Astrocyte (in vitro differentiated cells and primary cell): ENCODE measurements around the gene HSPA1A. TPM values are rescaled to one million over a fixed set of nuclear protein-coding genes. Genes with fewer than 3 reads are reported as not detected.
"Not testable (repeated sequence)": the region's sequence is repeated elsewhere in the genome, so short reads cannot be mapped to it uniquely, and the experiment has no call there.

Experiments used
- DNase-seq: peaks from one replicate; pipeline ENCODE4 v3.0.0-alpha.2; 2010; ENCODE audit warnings: low read depth
- FAIRE-seq: peaks from 2 replicates; lab custom pipeline; 2011; peaks lifted over from hg19 to GRCh38; lab: Jason Lieb, UNC
- H2AFZ ChIP-seq: 2 replicates; pipeline ENCODE4 v1.6.0; 2012; ENCODE audit warnings: low read depth, low read length, inconsistent platforms
- H3K27ac ChIP-seq: 2 replicates; pipeline ENCODE4 v1.5.1; 2011; ENCODE audit warnings: low read depth, low read length, inconsistent platforms
- H3K27me3 ChIP-seq: 2 replicates; pipeline ENCODE4 v1.6.0; 2011; ENCODE audit warnings: low read length, inconsistent platforms; ENCODE audit not compliant: insufficient read depth
- H3K36me3 ChIP-seq: 2 replicates; pipeline ENCODE4 v1.5.1; 2011; ENCODE audit warnings: low read length, inconsistent platforms; ENCODE audit not compliant: insufficient read depth
- H3K4me1 ChIP-seq: 2 replicates; pipeline ENCODE4 v1.5.1; 2011; ENCODE audit warnings: low read length, inconsistent platforms; ENCODE audit not compliant: insufficient read depth
- H3K4me2 ChIP-seq: 2 replicates; pipeline ENCODE4 v1.6.0; 2012; ENCODE audit warnings: low read length, inconsistent platforms
- H3K4me3 ChIP-seq: 2 replicates; pipeline ENCODE4 v1.5.1; 2011; ENCODE audit warnings: low read depth, mild to moderate bottlenecking, low read length, inconsistent platforms; ENCODE audit not compliant: insufficient read depth
- H3K79me2 ChIP-seq: 2 replicates; pipeline ENCODE4 v1.6.0; 2012; ENCODE audit warnings: mild to moderate bottlenecking, low read length, inconsistent platforms; ENCODE audit not compliant: insufficient read depth
- H3K9ac ChIP-seq: 2 replicates; pipeline ENCODE4 v1.6.0; 2012; ENCODE audit warnings: mild to moderate bottlenecking, low read length, inconsistent platforms
- H3K9me3 ChIP-seq: 2 replicates; pipeline ENCODE4 v1.5.1; 2012; ENCODE audit warnings: low read depth, mild to moderate bottlenecking, low read length, inconsistent platforms; ENCODE audit not compliant: insufficient read depth
- H4K20me1 ChIP-seq: 2 replicates; pipeline ENCODE4 v1.6.0; 2012; ENCODE audit warnings: low read length, inconsistent platforms; ENCODE audit not compliant: insufficient read depth
- H3K27ac Mint-ChIP-seq: one replicate; pipeline ENCODE4 v1.8.0; 2021; ENCODE audit warnings: mild to moderate bottlenecking, mixed read lengths; ENCODE audit not compliant: unreplicated experiment
- H3K27me3 Mint-ChIP-seq: one replicate; pipeline ENCODE4 v1.8.0; 2021; ENCODE audit warnings: low read depth, mixed read lengths; ENCODE audit not compliant: unreplicated experiment
- H3K36me3 Mint-ChIP-seq: one replicate; pipeline ENCODE4 v1.8.0; 2021; ENCODE audit warnings: low read depth, mixed read lengths; ENCODE audit not compliant: unreplicated experiment
- H3K4me1 Mint-ChIP-seq: one replicate; pipeline ENCODE4 v1.8.0; 2021; ENCODE audit warnings: low read depth, mixed read lengths; ENCODE audit not compliant: unreplicated experiment
- H3K4me3 Mint-ChIP-seq: one replicate; pipeline ENCODE4 v1.8.0; 2021; ENCODE audit warnings: mild to moderate bottlenecking, moderate library complexity, mixed read lengths; ENCODE audit not compliant: unreplicated experiment
- H3K9me3 Mint-ChIP-seq: one replicate; pipeline ENCODE4 v1.8.0; 2021; ENCODE audit warnings: mild to moderate bottlenecking, mixed read lengths; ENCODE audit not compliant: unreplicated experiment
- EZH2 ChIP-seq: IDR thresholded peaks from 2 replicates; pipeline ENCODE4 v1.6.1; 2012; ENCODE audit warnings: mild to moderate bottlenecking, low read length, inconsistent platforms; ENCODE audit not compliant: insufficient read depth
- total RNA-seq: library from RNA; stranded (reverse); gene quantifications from 2 replicates; pipeline ENCODE4 v1.2.1, GENCODE V29; 2021
- TF ChIP-seq, protein P1 (sequence below): IDR thresholded peaks from 2 replicates; pipeline ENCODE4 v1.5.1; 2011; ENCODE audit warnings: low read depth, mild to moderate bottlenecking, inconsistent platforms, low read length, moderate library complexity; ENCODE audit not compliant: insufficient read depth

Gene HSPA1A
- total RNA-seq, 1 donor from 2014 or later = 52.7 TPM

- H3K9me3 ChIP-seq = no peaks in the 10 kb centered on the region
- peaks cover 16% of the 10 kb centered on the region for H4K20me1 ChIP-seq
- peaks cover 2% of the 10 kb centered on the region for H3K9me3 Mint-ChIP-seq
- H3K27me3 ChIP-seq = no peaks in the 10 kb centered on the region
- peaks cover 3% of the 10 kb centered on the region for H3K36me3 Mint-ChIP-seq
- H3K9ac ChIP-seq = no peak overlapping the region
- H3K4me1 Mint-ChIP-seq = peaks cover 12% of the 10 kb centered on the region
- no peak overlapping the region for H2AFZ ChIP-seq
- DNase-seq (no peak), FAIRE-seq (no peak)
- TF ChIP-seq EZH2 = no peak
- TF ChIP-seq, protein P1, sequence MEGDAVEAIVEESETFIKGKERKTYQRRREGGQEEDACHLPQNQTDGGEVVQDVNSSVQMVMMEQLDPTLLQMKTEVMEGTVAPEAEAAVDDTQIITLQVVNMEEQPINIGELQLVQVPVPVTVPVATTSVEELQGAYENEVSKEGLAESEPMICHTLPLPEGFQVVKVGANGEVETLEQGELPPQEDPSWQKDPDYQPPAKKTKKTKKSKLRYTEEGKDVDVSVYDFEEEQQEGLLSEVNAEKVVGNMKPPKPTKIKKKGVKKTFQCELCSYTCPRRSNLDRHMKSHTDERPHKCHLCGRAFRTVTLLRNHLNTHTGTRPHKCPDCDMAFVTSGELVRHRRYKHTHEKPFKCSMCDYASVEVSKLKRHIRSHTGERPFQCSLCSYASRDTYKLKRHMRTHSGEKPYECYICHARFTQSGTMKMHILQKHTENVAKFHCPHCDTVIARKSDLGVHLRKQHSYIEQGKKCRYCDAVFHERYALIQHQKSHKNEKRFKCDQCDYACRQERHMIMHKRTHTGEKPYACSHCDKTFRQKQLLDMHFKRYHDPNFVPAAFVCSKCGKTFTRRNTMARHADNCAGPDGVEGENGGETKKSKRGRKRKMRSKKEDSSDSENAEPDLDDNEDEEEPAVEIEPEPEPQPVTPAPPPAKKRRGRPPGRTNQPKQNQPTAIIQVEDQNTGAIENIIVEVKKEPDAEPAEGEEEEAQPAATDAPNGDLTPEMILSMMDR = no peak
- peaks cover 19% of the 10 kb centered on the region for H3K79me2 ChIP-seq
- no peaks in the 10 kb centered on the region for H3K27me3 Mint-ChIP-seq
- no peak overlapping the region for H3K4me2 ChIP-seq
- no peak overlapping the region for H3K27ac ChIP-seq
- no peak overlapping the region for H3K27ac Mint-ChIP-seq
- H3K4me3 ChIP-seq = no peak overlapping the region
- H3K4me3 Mint-ChIP-seq = peak overlapping the region; percentile 31
- peaks cover 13% of the 10 kb centered on the region for H3K4me1 ChIP-seq
- no peaks in the 10 kb centered on the region for H3K36me3 ChIP-seq
These were observed 4.5 kb downstream of the HSPA1A start for GRCh38 chr6:31819871-31820299.

DNA sequence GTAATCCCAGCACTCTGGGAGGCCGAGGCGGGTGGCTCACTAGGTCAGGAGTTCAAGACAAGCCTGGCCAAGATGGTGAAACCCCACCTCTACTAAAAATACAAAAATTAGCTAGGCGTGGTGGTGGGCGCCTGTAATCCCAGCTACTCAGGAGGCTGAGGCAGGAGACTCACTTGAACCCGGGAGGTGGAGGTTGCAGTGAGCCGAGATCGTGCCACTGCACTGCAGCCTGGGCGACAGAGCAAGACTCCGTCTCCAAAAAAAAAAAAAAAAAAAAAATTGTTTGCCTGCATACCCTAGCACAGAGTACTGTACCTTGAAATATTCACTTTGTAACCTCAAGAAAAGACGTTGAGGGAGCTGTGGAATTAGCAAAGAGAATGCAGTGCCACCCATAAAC, 5.1 kb downstream of the HSPA1A start:
- Histone ChIP-seq H4K20me1 (peaks cover 16% of the 10 kb centered on the region), H3K4me1 (peaks cover 13% of the 10 kb centered on the region), H3K79me2 (peaks cover 19% of the 10 kb centered on the region)
- H2AFZ ChIP-seq, H3K27ac ChIP-seq, H3K9me3 ChIP-seq, H3K27me3 ChIP-seq, H3K4me3 ChIP-seq, H3K4me2 ChIP-seq, DNase-seq, H3K27me3 Mint-ChIP-seq, H3K27ac Mint-ChIP-seq, H3K36me3 Mint-ChIP-seq, H3K36me3 ChIP-seq, H3K9ac ChIP-seq, FAIRE-seq, H3K9me3 Mint-ChIP-seq: not testable (repeated sequence)
- H3K4me1 Mint-ChIP-seq = peaks cover 16% of the 10 kb centered on the region
- peak overlapping the region; percentile 94 for H3K4me3 Mint-ChIP-seq

DNA sequence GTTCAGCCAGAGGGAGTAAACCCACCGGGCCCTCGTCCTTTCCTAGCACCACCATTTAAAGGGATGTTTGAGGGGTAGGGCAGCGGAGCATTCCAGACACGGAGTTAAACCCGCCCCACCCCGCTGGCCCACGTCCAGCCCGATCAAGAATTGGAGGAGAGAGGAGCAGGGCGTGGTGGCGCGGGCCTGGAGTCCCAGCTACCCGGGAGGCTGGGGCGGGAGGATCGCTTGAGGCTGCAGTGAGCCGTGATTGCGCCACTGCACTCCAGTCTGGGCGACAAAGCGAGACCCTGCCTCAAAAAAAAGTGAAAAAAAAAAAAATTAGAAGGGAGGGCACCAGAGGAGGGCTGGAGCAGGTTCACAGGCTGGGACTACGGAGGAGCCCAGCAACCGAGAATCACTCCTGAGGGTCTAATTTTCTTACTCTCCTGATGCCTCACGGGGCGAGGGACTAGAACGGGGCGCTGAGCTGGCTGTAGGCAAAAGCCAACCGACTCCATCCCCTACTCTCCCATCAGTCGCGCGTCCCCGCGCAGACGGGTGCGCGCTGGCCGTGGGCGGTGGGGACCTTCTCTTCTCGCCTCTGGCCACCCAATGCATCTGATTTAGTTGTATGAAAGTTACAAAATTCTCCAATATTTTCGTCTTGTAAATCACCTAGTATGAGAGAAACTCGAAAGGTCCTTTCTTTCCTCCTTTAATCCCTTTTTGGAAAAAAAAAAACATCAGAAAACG, 6.1 kb downstream of the HSPA1A start:
- Mint-ChIP-seq H3K27ac (peak overlapping the region; percentile 100), H3K4me3 (peak overlapping the region; percentile 94), H3K27me3 (no peaks in the 10 kb centered on the region), H3K4me1 (peaks cover 17% of the 10 kb centered on the region), H3K36me3 (peaks cover 3% of the 10 kb centered on the region), H3K9me3 (no peaks in the 10 kb centered on the region)
- H3K27me3 ChIP-seq = no peaks in the 10 kb centered on the region
- H4K20me1 ChIP-seq = peaks cover 16% of the 10 kb centered on the region
- peak overlapping the region; percentile 66 for H3K4me3 ChIP-seq
- peak overlapping the region; percentile 89 for H3K9ac ChIP-seq
- no peak for DNase-seq
- TF ChIP-seq EZH2 = no peak
- TF ChIP-seq, protein P1 = no peak
- H3K36me3 ChIP-seq = no peaks in the 10 kb centered on the region
- H3K4me1 ChIP-seq = peaks cover 13% of the 10 kb centered on the region
- H3K4me2 ChIP-seq = peak overlapping the region; percentile 95
- H3K9me3 ChIP-seq = no peaks in the 10 kb centered on the region
- H3K27ac ChIP-seq = peak overlapping the region; percentile 75
- peaks cover 19% of the 10 kb centered on the region for H3K79me2 ChIP-seq
- FAIRE-seq = no peak
- H2AFZ ChIP-seq = peak overlapping the region; percentile 62
